Mammary epithelial cell (primary cell): Measurements from ENCODE around the gene ATG13.

Source experiments
- EZH2 ChIP-seq: IDR thresholded peaks from 2 replicates; pipeline ENCODE4 v1.6.1; 2012; ENCODE audit warnings: low read length, inconsistent platforms, borderline replicate concordance
- TF ChIP-seq, protein P1 (sequence below), 2 donors: IDR thresholded peaks in 1 of 2; conservative IDR thresholded peaks in 1 of 2; 2 replicates each; pipeline ENCODE4 v1.5.1; 2011 to 2012; ENCODE audit warnings: inconsistent platforms in 2 of 2, low read length in 2 of 2, mild to moderate bottlenecking in 2 of 2, control low read depth in 1 of 2, low read depth in 1 of 2; ENCODE audit not compliant: insufficient read depth in 1 of 2; ENCODE audit errors: extremely low read depth in 1 of 2

DNA sequence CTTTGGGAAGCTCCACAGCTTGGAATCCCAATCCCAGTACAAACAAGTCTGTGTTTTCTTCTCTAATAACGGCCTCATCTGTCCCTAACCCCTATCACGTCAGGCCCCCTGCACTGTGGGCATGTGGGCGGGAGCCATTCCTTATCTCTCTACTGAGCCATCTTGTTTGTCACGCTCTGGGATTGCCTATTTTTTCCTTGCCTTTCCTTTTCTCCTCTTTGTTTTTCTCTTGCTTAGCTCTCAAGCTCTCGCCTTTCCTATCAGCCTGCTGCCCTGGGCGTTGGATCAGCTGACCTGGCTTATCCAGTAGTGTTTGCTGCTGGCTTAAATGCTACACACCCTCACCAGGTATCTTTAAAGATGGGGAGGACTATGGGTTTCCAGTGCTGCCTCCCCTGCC, 47.3 kb downstream of the ATG13 start:
- TF ChIP-seq, protein P1, sequence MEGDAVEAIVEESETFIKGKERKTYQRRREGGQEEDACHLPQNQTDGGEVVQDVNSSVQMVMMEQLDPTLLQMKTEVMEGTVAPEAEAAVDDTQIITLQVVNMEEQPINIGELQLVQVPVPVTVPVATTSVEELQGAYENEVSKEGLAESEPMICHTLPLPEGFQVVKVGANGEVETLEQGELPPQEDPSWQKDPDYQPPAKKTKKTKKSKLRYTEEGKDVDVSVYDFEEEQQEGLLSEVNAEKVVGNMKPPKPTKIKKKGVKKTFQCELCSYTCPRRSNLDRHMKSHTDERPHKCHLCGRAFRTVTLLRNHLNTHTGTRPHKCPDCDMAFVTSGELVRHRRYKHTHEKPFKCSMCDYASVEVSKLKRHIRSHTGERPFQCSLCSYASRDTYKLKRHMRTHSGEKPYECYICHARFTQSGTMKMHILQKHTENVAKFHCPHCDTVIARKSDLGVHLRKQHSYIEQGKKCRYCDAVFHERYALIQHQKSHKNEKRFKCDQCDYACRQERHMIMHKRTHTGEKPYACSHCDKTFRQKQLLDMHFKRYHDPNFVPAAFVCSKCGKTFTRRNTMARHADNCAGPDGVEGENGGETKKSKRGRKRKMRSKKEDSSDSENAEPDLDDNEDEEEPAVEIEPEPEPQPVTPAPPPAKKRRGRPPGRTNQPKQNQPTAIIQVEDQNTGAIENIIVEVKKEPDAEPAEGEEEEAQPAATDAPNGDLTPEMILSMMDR (conservative IDR thresholded peaks at IDR 0.05 in 1 of 2, IDR thresholded peaks at IDR 0.05 in 1 of 2; ENCODE audit: extremely low read depth in 1 of 2, insufficient read depth in 1 of 2, low read depth in 1 of 2, low read length in 2 of 2) = no peak
- TF ChIP-seq EZH2 = no peak
